IPS-18a (cell line): ENCODE data around the gene CEP152.
"Not testable (repeated sequence)": the region's sequence is repeated elsewhere in the genome, so short reads cannot be mapped to it uniquely, and the experiment has no call there.

ENCODE experiments used
- H3K27ac ChIP-seq: one replicate; pipeline ENCODE4 v1.5.1; 2013; ENCODE audit warnings: low read length
- H3K27me3 ChIP-seq: one replicate; pipeline ENCODE4 v1.6.1; 2013; ENCODE audit warnings: mild to moderate bottlenecking, low read length; ENCODE audit not compliant: control insufficient read depth, insufficient read depth
- H3K36me3 ChIP-seq: one replicate; pipeline ENCODE4 v1.6.1; 2013; ENCODE audit warnings: low read depth, low read length; ENCODE audit not compliant: control insufficient read depth
- H3K4me1 ChIP-seq: one replicate; pipeline ENCODE4 v1.6.1; 2013; ENCODE audit warnings: low read depth, low read length; ENCODE audit not compliant: control insufficient read depth
- H3K4me3 ChIP-seq: one replicate; pipeline ENCODE4 v1.5.1; 2013; ENCODE audit warnings: low read length
- H3K9ac ChIP-seq: one replicate; pipeline ENCODE4 v1.6.1; 2013; ENCODE audit warnings: mild to moderate bottlenecking, low read length, moderate library complexity
- H3K9me3 ChIP-seq: one replicate; pipeline ENCODE4 v1.6.1; 2013; ENCODE audit warnings: low read depth, low read length; ENCODE audit not compliant: control insufficient read depth

The CEP152 gene

DNA sequence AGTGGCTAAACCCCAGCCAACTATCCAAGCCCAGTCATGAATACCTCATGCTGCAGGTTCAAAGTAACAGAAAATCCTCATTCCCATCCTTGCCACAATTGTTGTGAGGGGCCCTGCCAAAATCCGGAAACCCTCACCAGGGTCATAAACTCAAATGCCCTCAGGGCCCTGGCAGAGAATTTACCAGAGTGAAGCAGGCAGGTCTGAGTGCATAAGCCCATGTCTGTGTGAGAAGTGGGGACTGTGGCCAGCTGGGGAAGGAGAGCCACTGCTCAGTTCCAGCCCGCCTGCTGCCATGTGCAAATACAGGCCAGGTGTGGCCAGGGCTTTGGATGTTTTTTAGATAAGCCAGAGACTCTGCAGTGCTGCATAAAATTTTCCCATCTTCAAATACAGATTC, 7.0 kb downstream of the CEP152 start:
- Histone ChIP-seq H3K9me3 (no peaks in the 10 kb centered on the region), H3K9ac (no peak overlapping the region), H3K27ac (no peak overlapping the region), H3K36me3 (no peaks in the 10 kb centered on the region), H3K4me3 (no peak overlapping the region), H3K27me3 (no peaks in the 10 kb centered on the region), H3K4me1 (peaks cover 13% of the 10 kb centered on the region)

DNA sequence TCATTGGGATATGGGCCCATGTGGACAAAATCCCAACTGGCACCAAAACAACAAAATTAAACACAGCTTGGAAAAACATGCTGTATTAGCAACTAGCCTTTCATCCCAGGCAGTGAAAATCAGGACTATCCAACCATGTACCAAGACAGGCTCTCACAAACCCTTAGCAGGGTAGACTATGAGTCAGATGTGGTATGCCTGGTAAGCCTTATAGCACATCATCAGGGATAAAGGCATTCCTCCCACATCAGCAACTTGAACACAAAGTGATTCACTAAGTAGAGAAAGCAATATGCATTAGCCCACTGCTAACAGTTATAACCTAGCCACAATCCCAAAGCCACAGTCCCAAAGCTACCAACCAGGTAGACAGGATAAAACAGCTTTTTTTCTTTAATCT, 8.0 kb downstream of the CEP152 start:
- no peaks in the 10 kb centered on the region for H3K9me3 ChIP-seq
- no peak overlapping the region for H3K9ac ChIP-seq
- no peaks in the 10 kb centered on the region for H3K36me3 ChIP-seq
- no peak overlapping the region for H3K4me3 ChIP-seq
- H3K4me1 ChIP-seq = peaks cover 20% of the 10 kb centered on the region
- H3K27ac ChIP-seq = no peak overlapping the region
- H3K27me3 ChIP-seq = no peaks in the 10 kb centered on the region

DNA sequence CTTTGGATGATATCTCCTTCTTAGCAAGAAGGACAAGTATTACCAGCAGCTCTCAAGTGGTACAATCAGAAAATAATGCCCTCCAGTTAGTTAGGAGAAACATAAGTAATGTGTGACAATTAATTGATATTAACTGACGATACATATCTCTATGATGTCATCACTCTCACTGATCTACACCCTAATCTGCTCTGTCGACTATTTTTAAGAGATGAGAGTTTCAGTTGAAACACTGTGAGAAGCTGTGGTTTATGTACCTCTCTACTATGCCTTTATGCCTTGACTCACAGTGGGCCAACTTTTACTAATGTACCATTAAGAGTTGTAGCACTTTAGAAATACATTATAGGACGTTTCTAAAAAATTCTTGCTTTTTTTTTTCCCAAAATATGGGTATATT, 8.6 kb downstream of the CEP152 start:
- Histone ChIP-seq H3K4me1 (peaks cover 21% of the 10 kb centered on the region), H3K27me3 (no peaks in the 10 kb centered on the region), H3K4me3 (no peak overlapping the region), H3K9ac (no peak overlapping the region), H3K9me3 (no peaks in the 10 kb centered on the region), H3K36me3 (no peaks in the 10 kb centered on the region), H3K27ac (no peak overlapping the region)

DNA sequence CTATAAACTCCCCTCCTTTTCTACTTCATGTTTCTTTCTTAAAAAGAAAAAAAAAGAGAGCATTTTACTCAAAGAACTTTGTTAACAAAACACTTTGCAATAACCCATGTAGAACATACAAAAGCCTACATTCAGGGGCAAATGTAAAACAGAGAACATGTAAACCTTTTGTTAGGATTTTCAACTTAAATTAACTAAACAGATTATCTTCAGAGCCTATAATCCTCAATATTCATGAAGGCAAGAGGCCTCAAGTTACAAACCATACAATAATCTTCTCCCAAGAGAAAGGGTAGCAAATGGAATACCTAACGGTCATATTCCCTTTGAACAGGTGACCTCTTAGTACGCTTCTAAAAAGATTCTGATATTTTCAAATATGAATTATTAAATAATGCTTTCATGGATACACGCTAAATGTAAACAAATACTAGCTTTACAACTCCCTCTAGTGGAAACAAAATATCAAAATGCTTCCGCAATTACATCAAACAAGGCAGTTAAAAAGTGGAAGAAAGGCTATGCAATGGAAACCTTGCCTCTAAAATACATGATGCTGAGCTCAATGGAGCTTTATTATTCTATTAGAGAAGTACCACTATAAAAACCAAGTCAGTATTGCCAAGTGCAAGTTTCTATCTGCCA, 9.9 kb downstream of the CEP152 start:
- Histone ChIP-seq H3K27me3 (no peaks in the 10 kb centered on the region), H3K9me3 (no peaks in the 10 kb centered on the region), H3K36me3 (peaks cover 8% of the 10 kb centered on the region), H3K4me3 (no peak overlapping the region), H3K4me1 (peaks cover 9% of the 10 kb centered on the region), H3K9ac (no peak overlapping the region), H3K27ac (no peak overlapping the region)

DNA sequence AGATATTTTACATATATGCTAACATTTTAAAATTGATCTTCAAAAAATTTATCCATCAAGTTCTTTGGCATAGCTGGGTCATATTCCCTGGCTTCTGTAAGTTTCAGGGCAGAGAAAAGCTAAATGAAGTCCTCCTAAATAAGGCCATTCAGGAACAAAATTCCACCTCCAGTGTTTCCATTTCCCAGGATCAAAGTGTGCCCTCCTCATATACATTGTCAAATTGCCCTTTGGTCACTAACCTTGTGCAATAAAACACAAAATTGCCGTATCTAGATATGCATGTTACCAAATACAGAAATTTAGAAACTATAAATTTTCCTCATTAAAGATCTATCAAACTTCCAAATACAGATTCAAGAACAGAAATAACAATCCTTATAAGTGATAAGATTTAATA, 10.6 kb downstream of the CEP152 start:
- H3K27ac ChIP-seq = no peak overlapping the region
- no peaks in the 10 kb centered on the region for H3K27me3 ChIP-seq
- H3K36me3 ChIP-seq = peaks cover 8% of the 10 kb centered on the region
- no peak overlapping the region for H3K4me3 ChIP-seq
- no peak overlapping the region for H3K9ac ChIP-seq
- no peaks in the 10 kb centered on the region for H3K9me3 ChIP-seq
- H3K4me1 ChIP-seq = peaks cover 8% of the 10 kb centered on the region

DNA sequence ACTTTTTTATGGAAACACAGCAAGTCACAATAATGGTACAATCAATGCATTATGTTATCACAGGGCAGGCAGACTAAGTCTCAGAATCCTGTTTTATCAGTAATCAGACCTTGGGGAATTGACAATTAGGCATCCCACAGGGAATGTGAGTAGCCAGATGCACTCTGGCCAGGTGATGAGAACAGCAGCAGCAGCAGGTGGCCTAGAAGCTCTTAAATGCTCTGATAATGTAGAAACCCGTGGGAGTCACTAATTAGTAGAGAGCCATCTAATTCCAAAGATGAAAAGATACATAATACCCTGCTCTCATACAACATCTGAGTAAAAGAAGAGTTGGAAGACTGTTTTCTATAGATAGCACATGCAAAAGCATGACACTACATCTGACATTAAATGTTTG, 12.6 kb downstream of the CEP152 start:
- H3K27ac ChIP-seq = no peak overlapping the region
- no peak overlapping the region for H3K9ac ChIP-seq
- H3K9me3 ChIP-seq = no peaks in the 10 kb centered on the region
- H3K4me3 ChIP-seq = no peak overlapping the region
- peaks cover 8% of the 10 kb centered on the region for H3K4me1 ChIP-seq
- H3K36me3 ChIP-seq = peaks cover 15% of the 10 kb centered on the region
- no peaks in the 10 kb centered on the region for H3K27me3 ChIP-seq

DNA sequence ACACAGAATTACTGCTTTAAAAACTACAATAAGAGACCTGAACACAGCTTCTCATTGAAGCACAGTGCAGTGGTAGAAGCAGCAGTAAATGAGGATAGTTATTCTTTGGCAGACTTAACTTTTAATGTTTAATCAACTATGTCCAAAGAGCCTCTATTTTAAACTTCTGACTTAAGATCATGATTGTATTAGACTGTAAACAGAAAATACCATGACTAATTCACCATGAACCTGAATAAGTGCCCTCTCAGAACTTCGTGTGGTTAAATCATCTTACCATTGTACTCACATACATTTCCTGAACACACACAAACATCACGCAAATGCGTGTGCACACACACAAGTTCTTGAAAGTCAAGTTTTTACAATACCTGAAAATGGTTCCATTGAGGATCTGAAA, 13.9 kb downstream of the CEP152 start:
- H3K9ac ChIP-seq = no peak overlapping the region
- peaks cover 25% of the 10 kb centered on the region for H3K36me3 ChIP-seq
- H3K4me3 ChIP-seq = no peak overlapping the region
- H3K27me3 ChIP-seq = no peaks in the 10 kb centered on the region
- no peaks in the 10 kb centered on the region for H3K9me3 ChIP-seq
- no peak overlapping the region for H3K27ac ChIP-seq
- peaks cover 8% of the 10 kb centered on the region for H3K4me1 ChIP-seq

DNA sequence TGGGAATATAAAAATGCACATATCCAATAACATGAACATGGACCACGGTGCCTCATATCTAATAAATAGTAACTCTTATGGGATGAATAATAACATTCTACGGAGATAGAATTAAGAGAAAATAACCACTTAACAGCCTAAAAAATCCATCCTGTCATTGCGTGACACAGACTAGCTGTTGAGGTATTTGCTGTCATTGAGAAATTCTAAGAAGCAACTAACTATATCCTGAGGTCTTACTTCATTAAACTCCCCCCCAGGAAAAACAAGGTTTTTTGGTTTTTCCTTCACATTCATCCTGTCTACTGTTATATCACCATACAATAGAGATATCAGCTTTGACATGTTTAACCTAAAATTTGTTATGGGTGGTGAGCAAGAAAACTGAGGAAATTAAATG, 14.3 kb downstream of the CEP152 start:
- no peak overlapping the region for H3K4me3 ChIP-seq
- no peaks in the 10 kb centered on the region for H3K27me3 ChIP-seq
- H3K9ac ChIP-seq = no peak overlapping the region
- peaks cover 25% of the 10 kb centered on the region for H3K36me3 ChIP-seq
- peaks cover 8% of the 10 kb centered on the region for H3K4me1 ChIP-seq
- H3K9me3 ChIP-seq = no peaks in the 10 kb centered on the region
- H3K27ac ChIP-seq = no peak overlapping the region

DNA sequence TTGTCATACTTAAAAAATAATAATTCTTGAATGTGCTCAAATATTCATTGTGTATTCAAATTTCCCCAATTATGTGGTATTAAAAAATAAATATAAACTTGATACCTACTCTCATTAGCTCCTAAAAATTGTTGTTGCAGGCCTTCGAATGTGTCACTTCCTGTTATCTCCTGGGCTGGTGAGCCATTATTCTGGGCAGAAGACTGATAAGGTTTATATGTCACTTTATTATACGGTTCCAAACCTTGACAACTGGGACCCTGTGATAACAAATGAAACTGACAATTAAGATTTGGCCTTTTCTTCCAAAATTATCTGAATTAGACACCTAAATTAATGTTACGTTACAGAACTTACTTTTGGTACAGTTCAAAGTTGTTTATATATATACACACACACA, 15.0 kb downstream of the CEP152 start:
- H3K4me3 ChIP-seq = no peak overlapping the region
- H3K9ac ChIP-seq = no peak overlapping the region
- no peaks in the 10 kb centered on the region for H3K9me3 ChIP-seq
- no peak overlapping the region for H3K27ac ChIP-seq
- peaks cover 25% of the 10 kb centered on the region for H3K36me3 ChIP-seq
- peaks cover 8% of the 10 kb centered on the region for H3K4me1 ChIP-seq
- no peaks in the 10 kb centered on the region for H3K27me3 ChIP-seq

DNA sequence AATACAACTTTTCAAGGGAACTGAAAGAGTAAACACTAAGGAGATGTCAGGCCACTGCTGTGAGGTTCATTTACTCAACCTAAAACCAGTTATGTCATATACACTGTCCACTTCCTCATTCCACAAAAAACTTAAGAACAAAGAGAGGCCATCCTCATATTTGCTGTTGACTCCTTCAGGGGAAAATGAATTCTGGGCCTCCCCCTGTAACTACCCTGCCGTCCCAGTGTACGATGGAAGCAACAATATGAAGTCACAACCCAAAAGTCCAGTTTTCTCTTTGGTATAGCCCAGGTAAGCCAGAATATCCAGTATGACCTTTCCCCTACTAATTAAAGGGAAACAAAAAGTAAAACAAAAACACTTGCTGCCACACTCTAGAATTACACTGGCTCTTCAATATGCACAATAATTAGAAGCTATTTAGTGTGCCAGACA, 16.2 kb downstream of the CEP152 start:
- Histone ChIP-seq H3K27ac (no peak overlapping the region), H3K9ac (no peak overlapping the region), H3K27me3 (no peaks in the 10 kb centered on the region), H3K9me3 (no peaks in the 10 kb centered on the region), H3K36me3 (peaks cover 25% of the 10 kb centered on the region), H3K4me3 (no peak overlapping the region), H3K4me1 (peaks cover 8% of the 10 kb centered on the region)

DNA sequence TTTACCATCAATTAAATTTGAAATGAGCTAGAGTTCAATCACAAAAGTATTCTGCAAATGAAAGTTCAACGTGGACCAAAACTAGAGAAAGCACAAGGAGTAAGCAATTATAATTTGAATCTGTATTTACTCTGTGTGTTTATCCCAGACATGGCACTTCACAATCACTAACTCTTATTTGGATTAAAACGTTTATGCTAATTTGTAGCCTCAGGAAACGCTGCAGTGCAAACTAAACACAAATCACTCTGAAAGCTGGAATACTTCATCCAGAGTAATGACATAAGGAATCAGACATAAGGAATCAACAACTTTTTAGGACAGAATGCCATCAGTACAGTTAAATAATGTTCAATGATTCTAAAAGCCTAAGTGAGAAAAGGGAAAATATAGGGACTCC, 18.5 kb downstream of the CEP152 start:
- Histone ChIP-seq H3K27me3 (no peaks in the 10 kb centered on the region), H3K4me1 (no peaks in the 10 kb centered on the region), H3K4me3 (no peak overlapping the region), H3K27ac (no peak overlapping the region), H3K36me3 (peaks cover 33% of the 10 kb centered on the region), H3K9ac (no peak overlapping the region), H3K9me3 (no peaks in the 10 kb centered on the region)

DNA sequence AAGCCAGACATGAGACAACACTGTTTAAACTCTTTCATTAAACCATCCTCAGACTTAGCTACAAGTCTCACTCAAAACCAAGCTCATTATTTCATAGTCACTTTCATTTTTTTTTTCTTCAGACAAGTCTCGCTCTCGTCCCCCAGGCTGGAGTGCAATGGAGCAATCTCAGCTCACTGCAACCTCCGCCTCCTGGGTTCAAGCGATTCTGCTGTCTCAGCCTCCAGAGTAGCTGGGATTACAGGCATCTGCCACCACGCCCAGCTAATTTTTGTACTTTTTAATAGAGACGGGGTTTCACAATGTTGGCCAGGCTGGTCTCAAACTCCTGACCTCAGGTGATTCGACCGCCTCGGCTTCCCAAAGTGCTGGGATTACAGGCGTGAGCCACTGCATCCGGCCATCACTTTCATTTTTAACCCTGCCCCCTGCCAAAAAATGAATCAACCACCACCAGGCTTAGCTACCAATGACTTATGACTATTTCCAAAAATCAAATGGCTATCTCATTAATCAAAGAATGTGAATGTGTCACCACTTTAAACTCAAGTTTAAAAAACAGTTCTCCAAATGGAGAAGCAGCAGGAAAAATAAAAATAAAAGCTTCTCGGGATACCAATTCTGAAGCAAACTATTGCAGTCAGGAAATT, 20.3 kb downstream of the CEP152 start:
- H3K9me3 ChIP-seq, H3K27ac ChIP-seq, H3K27me3 ChIP-seq, H3K4me1 ChIP-seq, H3K4me3 ChIP-seq, H3K9ac ChIP-seq: not testable (repeated sequence)
- H3K36me3 ChIP-seq = peaks cover 25% of the 10 kb centered on the region
